Measurements from ENCODE around the gene MMRN2. TPM values are rescaled to one million over a fixed set of nuclear protein-coding genes. Genes with fewer than 3 reads are reported as not detected.

The MMRN2 gene
- total and polyA plus RNA-seq, 4 donors, result 1.7 to 12.1 (median 8.6) TPM

DNA sequence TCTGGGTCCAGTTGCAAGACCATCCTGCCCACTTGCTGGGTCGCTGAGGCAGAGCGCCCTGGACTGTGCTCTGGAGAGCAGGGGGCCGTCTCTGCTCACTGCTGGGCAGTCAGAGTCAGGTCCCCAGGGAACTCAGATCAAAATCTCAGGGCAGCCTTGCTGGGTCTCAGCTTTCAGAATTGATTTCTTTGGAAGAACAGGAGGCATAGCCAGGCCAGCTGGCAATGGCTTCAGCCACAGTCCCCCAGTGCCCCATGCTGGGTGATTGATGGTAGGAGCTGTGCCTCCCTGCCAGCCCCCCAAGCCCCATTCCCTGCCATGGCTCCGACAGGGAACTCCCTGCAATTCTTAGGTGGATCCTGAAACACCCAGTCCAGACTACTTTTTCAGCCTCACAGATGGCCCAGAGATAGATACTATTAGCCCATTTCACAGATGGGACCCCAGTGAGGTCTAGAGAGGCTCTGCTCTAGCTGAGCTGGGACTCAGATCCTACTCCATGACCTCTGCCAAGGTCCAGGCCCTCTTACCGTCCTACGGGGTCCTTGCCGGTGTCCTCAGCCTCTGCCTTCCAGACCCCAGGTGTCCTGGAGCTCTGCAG is 467 bp downstream of the MMRN2 start:
- H3K27me3 ChIP-seq (ENCODE audit: control insufficient read depth in 4 of 4, insufficient read depth in 4 of 4, low read length in 3 of 4), result no peaks in the 10 kb centered on the region
- no peak for TF ChIP-seq NR2F2 (IDR thresholded peaks at IDR 0.05)
- no peak for TF ChIP-seq SP1 (IDR thresholded peaks at IDR 0.05)
- TF ChIP-seq FOXA1 (IDR thresholded peaks at IDR 0.05), result no peak
- no peak for TF ChIP-seq TAF1 (conservative IDR thresholded peaks at IDR 0.05)
- no peak for TF ChIP-seq HNF4A (conservative IDR thresholded peaks at IDR 0.05)
- TF ChIP-seq CTCF (IDR thresholded peaks at IDR 0.05; ENCODE audit: low read depth, low read length, missing input control), result no peak
- TF ChIP-seq, protein P1, sequence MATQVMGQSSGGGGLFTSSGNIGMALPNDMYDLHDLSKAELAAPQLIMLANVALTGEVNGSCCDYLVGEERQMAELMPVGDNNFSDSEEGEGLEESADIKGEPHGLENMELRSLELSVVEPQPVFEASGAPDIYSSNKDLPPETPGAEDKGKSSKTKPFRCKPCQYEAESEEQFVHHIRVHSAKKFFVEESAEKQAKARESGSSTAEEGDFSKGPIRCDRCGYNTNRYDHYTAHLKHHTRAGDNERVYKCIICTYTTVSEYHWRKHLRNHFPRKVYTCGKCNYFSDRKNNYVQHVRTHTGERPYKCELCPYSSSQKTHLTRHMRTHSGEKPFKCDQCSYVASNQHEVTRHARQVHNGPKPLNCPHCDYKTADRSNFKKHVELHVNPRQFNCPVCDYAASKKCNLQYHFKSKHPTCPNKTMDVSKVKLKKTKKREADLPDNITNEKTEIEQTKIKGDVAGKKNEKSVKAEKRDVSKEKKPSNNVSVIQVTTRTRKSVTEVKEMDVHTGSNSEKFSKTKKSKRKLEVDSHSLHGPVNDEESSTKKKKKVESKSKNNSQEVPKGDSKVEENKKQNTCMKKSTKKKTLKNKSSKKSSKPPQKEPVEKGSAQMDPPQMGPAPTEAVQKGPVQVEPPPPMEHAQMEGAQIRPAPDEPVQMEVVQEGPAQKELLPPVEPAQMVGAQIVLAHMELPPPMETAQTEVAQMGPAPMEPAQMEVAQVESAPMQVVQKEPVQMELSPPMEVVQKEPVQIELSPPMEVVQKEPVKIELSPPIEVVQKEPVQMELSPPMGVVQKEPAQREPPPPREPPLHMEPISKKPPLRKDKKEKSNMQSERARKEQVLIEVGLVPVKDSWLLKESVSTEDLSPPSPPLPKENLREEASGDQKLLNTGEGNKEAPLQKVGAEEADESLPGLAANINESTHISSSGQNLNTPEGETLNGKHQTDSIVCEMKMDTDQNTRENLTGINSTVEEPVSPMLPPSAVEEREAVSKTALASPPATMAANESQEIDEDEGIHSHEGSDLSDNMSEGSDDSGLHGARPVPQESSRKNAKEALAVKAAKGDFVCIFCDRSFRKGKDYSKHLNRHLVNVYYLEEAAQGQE (IDR thresholded peaks at IDR 0.05), result no peak
- TF ChIP-seq JUND (IDR thresholded peaks at IDR 0.05), result no peak
- TF ChIP-seq, protein P2, sequence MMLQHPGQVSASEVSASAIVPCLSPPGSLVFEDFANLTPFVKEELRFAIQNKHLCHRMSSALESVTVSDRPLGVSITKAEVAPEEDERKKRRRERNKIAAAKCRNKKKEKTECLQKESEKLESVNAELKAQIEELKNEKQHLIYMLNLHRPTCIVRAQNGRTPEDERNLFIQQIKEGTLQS (IDR thresholded peaks at IDR 0.05), result no peak
- TF ChIP-seq RAD21 (IDR thresholded peaks at IDR 0.05), result no peak
- H3K36me3 ChIP-seq (ENCODE audit: control insufficient read depth in 4 of 4, insufficient read depth in 3 of 4, low read depth in 1 of 4, low read length in 3 of 4), result no peaks in the 10 kb centered on the region
- peak overlapping the region; percentile 21 to 65 for H3K27ac ChIP-seq (ENCODE audit: low read depth in 1 of 2, low read length in 2 of 2)
- peak overlapping the region in 1 of 2 donors; percentile 14 for H3K9ac ChIP-seq (ENCODE audit: low read depth in 1 of 2, low read length in 2 of 2)
- peaks cover 2 to 28% (median 15%) of the 10 kb centered on the region in 4 donors for H3K4me1 ChIP-seq (ENCODE audit: control insufficient read depth in 4 of 4, insufficient read depth in 4 of 4, low read length in 3 of 4)
- peak overlapping the region in 1 of 3 donors; percentile 17 for H3K4me3 ChIP-seq (ENCODE audit: low read depth in 1 of 3, low read length in 3 of 3)
- 85% methylated on average over 7 of the region's 7 CpGs for WGBS
- no peaks in the 10 kb centered on the region for H3K9me3 ChIP-seq (ENCODE audit: control insufficient read depth in 4 of 4, low read length in 3 of 4)
- no peak for DNase-seq (ENCODE audit: low spot score)

DNA sequence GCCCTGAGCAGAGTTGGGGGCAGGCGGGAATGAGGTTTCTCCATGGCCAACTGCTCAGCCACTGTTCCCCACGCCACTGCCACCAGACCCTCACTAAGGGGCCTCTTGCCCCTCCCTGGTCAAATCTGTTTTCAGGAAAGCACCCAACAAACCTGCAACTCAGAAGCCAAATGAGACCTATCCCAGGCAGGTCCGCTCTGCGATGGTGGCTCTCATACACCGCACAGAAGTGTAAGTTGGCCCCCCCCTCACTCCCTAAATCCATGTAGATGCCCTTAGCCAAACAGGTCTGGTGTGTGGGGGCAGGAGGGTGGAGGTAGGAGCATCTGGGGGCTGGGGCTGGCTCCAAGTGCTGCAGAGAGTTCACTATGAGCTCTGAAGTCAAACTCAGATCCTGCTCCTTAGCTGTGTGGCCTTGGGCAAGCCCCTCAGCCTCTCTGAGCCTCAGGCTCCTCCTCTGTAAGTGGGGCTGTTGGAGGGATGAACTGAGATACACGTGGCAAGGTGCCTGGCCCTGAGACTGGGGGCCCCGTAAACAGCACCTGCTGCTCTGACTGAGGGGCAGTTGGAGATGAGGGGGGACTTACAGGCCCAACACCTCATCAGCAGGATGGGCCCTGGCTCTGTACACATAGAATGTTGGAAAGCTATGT is 1.1 kb downstream of the MMRN2 start:
- H3K9ac ChIP-seq (ENCODE audit: low read depth in 1 of 2, low read length in 2 of 2), result peak overlapping the region in 1 of 2 donors; percentile 43
- 66% methylated on average over 7 of the region's 7 CpGs for WGBS
- TF ChIP-seq EGR1 (IDR thresholded peaks at IDR 0.05; ENCODE audit: low read depth in 2 of 2) (no peak), RXRA (IDR thresholded peaks at IDR 0.05) (no peak), ZBTB33 (IDR thresholded peaks at IDR 0.05) (no peak), YY1 (IDR thresholded peaks at IDR 0.05) (no peak), CTCF (IDR thresholded peaks at IDR 0.05; ENCODE audit: low read depth, low read length, missing input control) (no peak), GABPA (IDR thresholded peaks at IDR 0.05 in 1 of 2, conservative IDR thresholded peaks at IDR 0.05 in 1 of 2) (no peak), HNF4A (conservative IDR thresholded peaks at IDR 0.05) (no peak), MAX (IDR thresholded peaks at IDR 0.05) (no peak), FOXA2 (IDR thresholded peaks at IDR 0.05) (no peak), JUND (IDR thresholded peaks at IDR 0.05) (no peak), NR2F2 (IDR thresholded peaks at IDR 0.05) (no peak), FOXA1 (IDR thresholded peaks at IDR 0.05) (no peak)

More for the DNA sequence above, 1.1 kb downstream of the MMRN2 start:
- Histone ChIP-seq H3K36me3 (ENCODE audit: control insufficient read depth in 4 of 4, insufficient read depth in 3 of 4, low read depth in 1 of 4, low read length in 3 of 4) (no peaks in the 10 kb centered on the region), H3K27ac (ENCODE audit: low read depth in 1 of 2, low read length in 2 of 2) (peak overlapping the region; percentile 21 to 65), H3K4me1 (ENCODE audit: control insufficient read depth in 4 of 4, insufficient read depth in 4 of 4, low read length in 3 of 4) (peaks cover 2 to 28% (median 15%) of the 10 kb centered on the region in 4 donors), H3K9me3 (ENCODE audit: control insufficient read depth in 4 of 4, low read length in 3 of 4) (no peaks in the 10 kb centered on the region), H3K4me3 (ENCODE audit: low read depth in 1 of 3, low read length in 3 of 3) (peak overlapping the region in 1 of 3 donors; percentile 17), H3K27me3 (ENCODE audit: control insufficient read depth in 4 of 4, insufficient read depth in 4 of 4, low read length in 3 of 4) (no peaks in the 10 kb centered on the region)
- no peak for DNase-seq (ENCODE audit: low spot score)

Data from liver (tissue), 9 donors.